Stimulated activated CD8-positive, alpha-beta memory T cell treated with anti-CD3 and anti-CD28 coated beads, Interleukin-7, amount 100 ng/mL, for 24 hours (primary cell): ENCODE data around the gene BCAM.
"Not testable (repeated sequence)": the region's sequence is repeated elsewhere in the genome, so short reads cannot be mapped to it uniquely, and the experiment has no call there.

ENCODE experiments used
- DNase-seq: peaks from one replicate; pipeline ENCODE4 v3.0.0-alpha.2; 2020; ENCODE audit warnings: low read depth

BCAM gene

DNA sequence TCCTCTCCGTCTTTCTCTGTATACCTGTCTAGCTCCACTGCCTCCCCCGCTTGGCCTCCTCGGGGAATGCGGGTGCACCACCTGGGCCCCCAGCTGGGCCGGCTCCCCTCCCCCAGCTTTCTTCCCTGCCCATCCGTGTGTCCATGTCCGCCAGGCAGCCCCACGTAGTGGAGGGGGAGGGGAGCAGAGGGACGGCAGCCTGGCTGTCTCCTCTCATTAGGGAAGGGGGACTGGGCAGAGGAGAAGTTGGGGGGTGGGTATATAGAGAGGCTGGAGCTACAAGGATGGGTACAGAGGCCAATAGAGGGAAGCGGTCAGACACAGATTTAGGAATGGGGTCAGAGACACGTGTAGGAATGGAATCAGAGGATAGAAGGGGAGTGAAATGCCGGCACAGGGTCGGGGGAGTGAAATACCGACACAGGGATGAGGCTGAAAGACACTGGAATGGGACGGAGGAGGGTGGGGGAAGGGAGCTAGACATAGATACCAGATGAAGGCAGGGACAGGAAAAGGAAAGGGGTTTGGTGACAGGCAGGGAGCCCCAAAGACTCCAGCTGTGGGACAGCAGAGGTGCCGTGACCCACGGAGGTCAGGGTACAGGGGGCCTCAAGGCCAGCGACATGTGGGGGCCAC is 40.0 kb downstream of the BCAM start:
- DNase-seq, result no peak

DNA sequence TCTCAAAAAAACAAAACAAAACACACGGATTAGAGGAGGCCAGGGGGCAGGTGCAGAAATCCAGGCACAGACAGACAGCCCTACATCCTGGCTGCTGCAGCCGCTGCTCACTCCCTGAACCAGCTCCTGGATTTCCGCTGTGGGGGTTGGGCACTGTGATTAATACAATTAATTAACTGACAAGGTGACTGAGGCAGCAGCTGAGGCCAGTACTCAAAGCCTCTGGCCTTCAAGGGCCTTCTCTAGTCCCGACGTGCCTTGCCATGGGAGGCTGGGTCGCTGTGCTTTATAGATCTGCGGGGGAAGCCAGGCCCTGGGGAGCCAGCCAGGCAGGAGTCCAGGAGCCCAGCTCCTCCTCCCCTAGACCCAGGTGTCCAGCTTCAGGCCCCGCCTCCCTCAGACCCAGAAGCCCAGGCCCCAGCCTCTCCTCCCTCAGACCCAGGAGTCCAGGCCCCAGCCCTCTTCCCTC is 41.8 kb downstream of the BCAM start:
- DNase-seq, result no peak

DNA sequence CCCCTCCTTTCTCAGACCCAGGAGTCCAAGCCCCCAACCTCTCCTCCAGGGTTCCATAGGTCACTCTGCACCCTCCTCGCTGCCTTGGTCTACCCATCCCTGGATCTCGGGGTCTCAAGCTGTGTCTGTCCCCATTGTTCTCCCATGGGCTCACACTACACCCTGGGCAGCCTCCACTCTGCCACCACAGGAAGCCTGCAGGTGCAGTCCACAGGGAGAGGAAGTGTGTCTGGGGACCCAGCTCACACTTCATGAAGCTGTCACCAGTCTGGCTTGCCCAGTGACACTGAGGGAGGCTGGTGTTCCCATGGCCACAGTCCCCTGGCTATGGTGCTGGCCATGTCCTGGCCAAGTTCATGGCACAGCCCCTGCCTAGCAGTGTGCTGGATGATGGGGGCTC is 42.5 kb downstream of the BCAM start:
- no peak for DNase-seq

DNA sequence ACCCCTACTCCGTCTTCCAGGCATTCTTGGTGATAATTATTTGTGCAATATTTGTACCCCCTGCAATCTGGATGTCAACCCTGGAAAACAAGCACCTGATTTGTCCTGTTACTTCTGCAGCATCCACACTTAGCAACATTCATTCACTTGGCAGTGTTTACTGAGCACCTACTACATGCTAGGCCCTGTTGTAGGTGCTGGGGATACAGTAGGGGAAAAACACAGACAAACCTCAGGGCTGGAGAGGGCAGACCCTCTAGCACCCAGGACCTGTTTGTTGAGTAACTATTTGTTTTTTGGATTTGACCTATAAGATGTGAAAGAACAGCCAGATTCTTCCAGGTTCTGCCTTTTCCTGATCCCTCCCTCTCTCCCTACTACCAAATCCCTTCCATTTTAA is 46.7 kb downstream of the BCAM start:
- no peak for DNase-seq

DNA sequence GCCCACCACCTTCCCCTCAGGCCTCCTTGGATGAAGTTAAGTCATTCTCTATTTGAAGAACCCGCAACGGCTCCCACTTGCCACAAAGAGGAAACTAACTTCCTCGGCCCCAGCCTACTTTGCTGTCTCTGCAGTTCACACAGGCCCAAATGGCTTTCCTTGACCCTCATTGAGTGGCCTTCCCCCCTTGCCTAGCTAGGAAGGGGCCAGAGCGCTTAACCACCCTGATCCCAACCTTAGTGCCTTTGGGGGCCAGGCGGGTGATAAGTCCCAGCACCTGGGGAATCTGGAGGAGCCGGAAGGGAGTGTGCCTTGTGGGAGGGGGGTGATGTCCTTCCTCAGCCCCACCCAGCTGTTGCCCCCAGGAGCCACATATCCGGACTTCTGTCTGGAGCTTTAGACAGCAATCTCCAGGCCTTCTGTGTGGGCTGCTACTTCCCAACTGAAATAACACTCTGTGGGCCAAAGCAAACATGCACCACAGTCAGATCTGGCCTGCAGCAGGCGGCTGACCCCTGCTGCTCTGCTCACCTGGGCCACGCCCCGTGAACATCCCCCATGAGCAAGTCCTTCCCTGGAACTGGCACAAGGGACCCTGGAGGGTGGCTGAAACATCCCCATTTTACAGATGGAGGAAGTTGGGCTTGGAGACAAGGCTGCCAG is 47.6 kb downstream of the BCAM start:
- DNase-seq, result no peak

DNA sequence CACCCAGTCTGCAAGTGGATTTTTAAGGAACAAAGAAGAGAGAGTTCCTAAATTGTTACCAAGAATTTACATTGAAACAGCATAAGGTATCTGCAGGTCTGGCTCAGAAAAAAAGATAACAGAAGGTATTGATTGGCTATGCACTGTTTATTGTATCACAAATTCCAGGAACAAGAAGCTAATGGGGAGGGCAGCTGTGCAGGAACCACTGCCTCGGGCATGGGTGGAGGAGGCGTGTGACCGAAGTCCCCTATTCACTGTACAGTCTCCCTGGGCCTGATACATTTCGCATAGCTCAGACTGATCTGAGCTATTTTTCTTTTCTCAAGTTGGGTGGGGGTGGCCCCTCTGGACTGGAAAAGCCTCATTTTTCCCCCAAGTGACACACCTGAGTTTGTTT is 48.9 kb downstream of the BCAM start:
- DNase-seq, result no peak

DNA sequence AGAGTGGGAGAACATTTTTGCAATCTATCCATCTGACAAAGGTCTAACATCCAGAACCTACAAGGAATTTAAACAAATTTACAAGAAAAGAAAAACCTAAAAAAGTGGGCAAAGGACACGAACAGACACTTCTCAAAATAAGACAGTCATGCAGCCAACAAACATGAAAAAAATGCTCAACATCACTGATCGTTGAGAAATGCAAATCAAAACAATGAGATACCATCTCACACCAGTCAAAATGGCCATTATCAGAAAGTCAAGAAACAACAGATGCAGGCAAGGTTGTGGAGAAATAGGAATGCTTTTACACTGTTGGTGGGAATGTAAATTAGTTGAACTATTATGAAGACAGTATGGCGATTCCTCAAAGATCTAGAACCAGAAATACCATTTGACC is 52.7 kb downstream of the BCAM start:
- not testable (repeated sequence) for DNase-seq

DNA sequence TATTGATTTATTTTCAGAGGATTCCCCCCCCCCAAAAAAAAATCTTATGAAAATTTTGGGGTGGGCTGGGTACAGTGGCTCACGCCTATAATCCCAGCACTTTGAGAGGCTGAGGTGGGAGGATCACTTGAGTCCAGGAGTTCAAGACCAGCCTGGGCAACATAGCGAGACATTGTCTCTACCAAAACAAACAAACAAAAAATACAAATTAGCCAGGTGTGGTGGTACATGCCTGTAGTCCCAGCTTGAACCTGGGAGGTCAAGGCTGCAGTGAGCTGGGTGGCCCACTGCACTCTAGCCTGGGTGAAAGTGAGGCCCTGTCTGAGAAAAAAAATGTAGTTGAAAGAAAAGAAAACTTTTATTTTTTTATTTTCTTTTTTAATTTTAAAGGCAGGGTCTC is 55.1 kb downstream of the BCAM start:
- no peak for DNase-seq

DNA sequence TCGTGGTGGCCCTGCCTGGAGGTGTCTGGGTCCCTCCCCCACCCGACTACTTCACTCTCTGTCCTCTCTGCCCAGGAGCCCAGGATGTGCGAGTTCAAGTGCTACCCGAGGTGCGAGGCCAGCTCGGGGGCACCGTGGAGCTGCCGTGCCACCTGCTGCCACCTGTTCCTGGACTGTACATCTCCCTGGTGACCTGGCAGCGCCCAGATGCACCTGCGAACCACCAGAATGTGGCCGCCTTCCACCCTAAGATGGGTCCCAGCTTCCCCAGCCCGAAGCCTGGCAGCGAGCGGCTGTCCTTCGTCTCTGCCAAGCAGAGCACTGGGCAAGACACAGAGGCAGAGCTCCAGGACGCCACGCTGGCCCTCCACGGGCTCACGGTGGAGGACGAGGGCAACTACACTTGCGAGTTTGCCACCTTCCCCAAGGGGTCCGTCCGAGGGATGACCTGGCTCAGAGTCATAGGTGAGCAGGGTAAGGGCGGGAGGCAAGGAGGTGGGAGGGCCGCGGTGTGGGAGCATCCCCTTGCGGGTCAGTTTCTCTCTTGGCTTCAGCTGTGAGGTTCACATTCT is 56.4 kb downstream of the BCAM start:
- no peak for DNase-seq

DNA sequence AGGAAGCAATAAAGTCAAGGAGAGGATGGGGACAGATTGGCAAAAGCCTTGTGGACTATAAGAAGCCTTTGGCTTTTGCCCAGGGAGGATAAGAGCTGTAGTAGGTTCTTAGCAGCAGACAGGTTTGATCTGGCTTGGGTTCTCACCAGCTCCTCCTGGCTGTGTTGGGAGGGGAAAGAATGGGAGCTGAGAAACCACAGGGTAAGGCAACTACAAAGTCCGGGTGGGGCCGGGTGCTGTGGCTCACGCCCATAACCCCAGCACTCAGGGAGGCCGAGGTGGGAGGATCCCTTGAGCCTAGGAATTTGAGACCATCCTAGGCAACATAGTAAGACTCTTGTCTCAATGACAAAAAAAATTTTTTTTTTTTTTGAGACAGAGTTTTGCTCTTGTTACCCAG is 57.8 kb downstream of the BCAM start:
- DNase-seq, result no peak

DNA sequence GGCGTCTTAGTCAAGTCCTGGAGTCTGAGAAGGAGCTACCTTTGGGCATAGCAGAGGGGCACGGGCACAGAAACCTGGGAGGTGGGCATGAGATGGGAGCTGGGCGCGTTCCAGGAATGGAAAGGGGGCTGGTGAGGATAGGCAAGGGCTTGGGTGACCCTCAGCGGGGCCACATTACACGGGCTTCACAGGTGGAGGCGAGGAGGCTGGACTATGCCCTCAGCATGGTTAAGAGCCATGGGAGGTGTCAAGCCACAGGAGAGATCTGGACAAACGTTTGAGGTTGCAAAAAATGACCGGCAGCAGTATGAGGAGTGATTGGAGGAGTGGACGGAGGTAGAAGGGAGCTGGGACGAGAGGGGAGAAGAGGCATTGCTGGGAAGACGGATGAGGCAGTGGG is 58.7 kb downstream of the BCAM start:
- no peak for DNase-seq

DNA sequence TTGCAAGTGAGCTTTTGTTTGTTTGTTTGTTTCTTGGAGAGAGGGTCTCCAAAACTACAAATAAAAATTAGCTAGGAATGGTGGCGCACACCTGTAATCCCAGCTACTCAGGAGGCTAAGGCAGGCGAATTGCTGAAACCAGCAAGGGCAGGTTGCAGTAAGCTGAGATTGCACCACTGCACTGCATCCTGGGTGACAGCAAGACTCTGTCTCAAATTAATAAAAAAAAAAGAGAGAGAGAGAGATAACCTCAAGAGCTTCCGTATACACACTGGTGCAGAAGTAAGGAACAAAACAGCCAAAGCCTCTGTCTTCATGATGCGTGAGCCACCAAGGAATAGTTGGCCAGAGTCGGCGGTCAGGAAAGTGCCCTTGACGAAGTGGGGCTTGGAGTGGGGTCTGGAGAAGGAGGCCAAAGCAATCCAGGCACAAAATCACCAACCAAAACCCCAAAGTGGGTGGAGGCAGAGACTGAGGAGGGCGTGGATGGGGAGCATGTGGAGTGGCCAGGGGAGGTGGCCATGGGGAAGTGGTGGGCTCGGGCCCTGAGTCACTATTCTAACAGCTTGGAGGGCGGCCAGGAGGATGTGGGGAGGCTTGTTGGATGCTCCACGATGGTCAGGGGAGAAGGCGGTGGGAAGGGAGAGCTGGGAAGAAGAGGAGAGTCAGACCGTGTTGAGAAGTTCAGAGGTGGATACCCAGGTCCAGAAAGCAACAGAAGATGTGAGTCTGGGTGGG is 61.0 kb downstream of the BCAM start:
- no peak for DNase-seq
